Gastrocnemius medialis (tissue), 4 donors: ENCODE data around the gene CTDSPL.

ENCODE experiments used
- CTCF ChIP-seq, 5 experiments: fragments of 450-650 bp in 3 of 5; fragments of 200-600 bp in 2 of 5; sonication (generic) in 2 of 5; IDR thresholded peaks in 4 of 5; conservative IDR thresholded peaks in 1 of 5; 1 replicate in 4 of 5; 2 replicates in 1 of 5; pipeline ENCODE4 v1.5.1; 2016 to 2019; ENCODE audit warnings: antibody characterized with exemption in 5 of 5, mild to moderate bottlenecking in 3 of 5, moderate library complexity in 3 of 5
- POLR2A ChIP-seq, 2 donors: fragments of 450-650 bp; IDR thresholded peaks; one replicate each; pipeline ENCODE4 v1.6.1; 2017; ENCODE audit warnings: antibody characterized with exemption in 2 of 2, mild to moderate bottlenecking in 2 of 2, moderate library complexity in 2 of 2

- TF ChIP-seq POLR2A (IDR thresholded peaks at IDR 0.05) (no peak), CTCF (IDR thresholded peaks at IDR 0.05 in 4 of 5, conservative IDR thresholded peaks at IDR 0.05 in 1 of 5) (no peak)
Measured at GRCh38 chr3:37859354-37859753, 2.3 kb upstream of the CTDSPL start.
